Natural killer cell (primary cell): Measurements from ENCODE around the gene FAXC. TPM values are rescaled to one million over a fixed set of nuclear protein-coding genes. Genes with fewer than 3 reads are reported as not detected.

Experiments
- ATAC-seq, 3 donors: fragments of 150-1000 bp in 2 of 3; fragments of 200-7000 bp in 1 of 3; cut with Tn5 transposase; 1 replicate in 1 of 3; 2 replicates in 2 of 3; pipeline ENCODE4 v1.10.0; 2021; ENCODE audit warnings: mild to moderate bottlenecking in 2 of 3, moderate library complexity in 2 of 3
- DNase-seq, 2 donors: peaks; one replicate each; pipeline versions ENCODE4 v3.0.0 to v3.0.0-alpha.2; 2013 to 2021; ENCODE audit warnings: mixed read lengths in 1 of 2
- H3K27ac ChIP-seq: one replicate; pipeline ENCODE4 v1.5.1; 2013; ENCODE audit warnings: mild to moderate bottlenecking, low read length
- H3K27me3 ChIP-seq: one replicate; pipeline ENCODE4 v1.6.1; 2013; ENCODE audit warnings: low read length; ENCODE audit not compliant: control insufficient read depth, insufficient read depth
- H3K36me3 ChIP-seq: one replicate; pipeline ENCODE4 v1.6.1; 2013; ENCODE audit warnings: low read length; ENCODE audit not compliant: control insufficient read depth, insufficient read depth
- H3K4me1 ChIP-seq: one replicate; pipeline ENCODE4 v1.6.1; 2013; ENCODE audit warnings: low read length; ENCODE audit not compliant: control insufficient read depth, insufficient read depth
- H3K4me3 ChIP-seq: one replicate; pipeline ENCODE4 v1.5.1; 2013; ENCODE audit warnings: low read length
- H3K9me3 ChIP-seq: one replicate; pipeline ENCODE4 v1.6.1; 2013; ENCODE audit warnings: low read length; ENCODE audit not compliant: control insufficient read depth, insufficient read depth
- H3K27ac Mint-ChIP-seq, 2 donors: one replicate each; pipeline ENCODE4 v1.8.0; 2022; ENCODE audit warnings: mild to moderate bottlenecking in 2 of 2, mixed read lengths in 2 of 2, moderate library complexity in 1 of 2
- H3K27me3 Mint-ChIP-seq, 2 donors: one replicate each; pipeline ENCODE4 v1.8.0; 2022; ENCODE audit warnings: low read depth in 2 of 2, mixed read lengths in 2 of 2
- H3K36me3 Mint-ChIP-seq: one replicate; pipeline ENCODE4 v1.8.0; 2022; ENCODE audit warnings: mixed read lengths
- H3K4me1 Mint-ChIP-seq, 2 donors: one replicate each; pipeline ENCODE4 v1.8.0; 2022; ENCODE audit warnings: mixed read lengths in 2 of 2
- H3K4me3 Mint-ChIP-seq: one replicate; pipeline ENCODE4 v1.8.0; 2022; ENCODE audit warnings: mild to moderate bottlenecking, moderate library complexity, mixed read lengths
- H3K9me3 Mint-ChIP-seq, 2 donors: one replicate each; pipeline ENCODE4 v1.8.0; 2022; ENCODE audit warnings: mixed read lengths in 2 of 2
- CTCF ChIP-seq: fragments of 200-600 bp; IDR thresholded peaks from one replicate; pipeline ENCODE4 v1.8.0; 2022; ENCODE audit warnings: antibody characterized with exemption
- WGBS: methylation state at CpG from one replicate; pipeline ENCODE4 v1.1.7; 2013; ENCODE audit warnings: missing lambda C conversion rate; ENCODE audit not compliant: insufficient coverage; 5-methylcytosine and 5-hydroxymethylcytosine counted together
- intact Hi-C: fragments of 100-400 bp; cut with micrococcal nuclease; formaldehyde crosslinking; loops from one replicate; pipeline ENCODE4 v1.14.2; 2022
- total RNA-seq, 4 donors: library from RNA; stranded (reverse); fragments of 120-200 nt in 1 of 4; gene quantifications; one replicate each; pipeline versions ENCODE4 v1.2.3 to v1.2.4, GENCODE V29; 2013 to 2022

Gene FAXC
- total RNA-seq, 3 donors from 2014 or later (not counting 1 experiment from before 2014, with no cell fraction given), result not detected

GRCh38 chr6:99289701-99290100, 59.8 kb downstream of the FAXC start:
- Histone ChIP-seq H3K36me3 (no peaks in the 10 kb centered on the region), H3K27ac (no peak overlapping the region), H3K4me3 (no peak overlapping the region), H3K27me3 (no peaks in the 10 kb centered on the region), H3K9me3 (no peaks in the 10 kb centered on the region), H3K4me1 (no peaks in the 10 kb centered on the region)
- H3K27ac Mint-ChIP-seq, result no peak overlapping the region
- WGBS, result 83% methylated on average over 2 of the region's 2 CpGs
- no peak for ATAC-seq
- H3K27me3 Mint-ChIP-seq, result peaks cover 0 to 14% of the 10 kb centered on the region in 2 donors
- no peak overlapping the region for H3K4me3 Mint-ChIP-seq
- no peaks in the 10 kb centered on the region for H3K9me3 Mint-ChIP-seq
- no peaks in the 10 kb centered on the region for H3K4me1 Mint-ChIP-seq
- intact Hi-C loops, result no loop called here
- no peaks in the 10 kb centered on the region for H3K36me3 Mint-ChIP-seq
- TF ChIP-seq CTCF, result no peak
- DNase-seq, result no peak

- no peaks in the 10 kb centered on the region for H3K4me1 Mint-ChIP-seq
- WGBS, result 79% methylated on average over 4 of the region's 4 CpGs
- H3K9me3 Mint-ChIP-seq, result no peaks in the 10 kb centered on the region
- ATAC-seq (no peak), DNase-seq (no peak)
- H3K4me1 ChIP-seq, result no peaks in the 10 kb centered on the region
- H3K36me3 ChIP-seq, result no peaks in the 10 kb centered on the region
- H3K4me3 Mint-ChIP-seq, result no peak overlapping the region
- H3K4me3 ChIP-seq, result no peak overlapping the region
- no peak for TF ChIP-seq CTCF
- no peak overlapping the region for H3K27ac Mint-ChIP-seq
- no peaks in the 10 kb centered on the region for H3K9me3 ChIP-seq
- peaks cover 7 to 11% of the 10 kb centered on the region in 2 donors for H3K27me3 Mint-ChIP-seq
- no peaks in the 10 kb centered on the region for H3K27me3 ChIP-seq
- intact Hi-C loops, result no loop called here
- H3K36me3 Mint-ChIP-seq, result no peaks in the 10 kb centered on the region
- no peak overlapping the region for H3K27ac ChIP-seq
Measured at GRCh38 chr6:99288668-99289067, 60.8 kb downstream of the FAXC start.

- Histone ChIP-seq H3K4me3 (no peak overlapping the region), H3K27ac (no peak overlapping the region), H3K36me3 (no peaks in the 10 kb centered on the region), H3K4me1 (no peaks in the 10 kb centered on the region), H3K9me3 (no peaks in the 10 kb centered on the region), H3K27me3 (no peaks in the 10 kb centered on the region)
- intact Hi-C loops, result no loop called here
- Mint-ChIP-seq H3K9me3 (no peaks in the 10 kb centered on the region), H3K27ac (no peak overlapping the region), H3K4me1 (no peaks in the 10 kb centered on the region), H3K27me3 (peaks cover 10 to 12% of the 10 kb centered on the region in 2 donors), H3K4me3 (no peak overlapping the region), H3K36me3 (no peaks in the 10 kb centered on the region)
- DNase-seq (no peak), ATAC-seq (no peak)
- WGBS, result 86% methylated on average over 2 of the region's 2 CpGs
- TF ChIP-seq CTCF, result no peak
Measured at GRCh38 chr6:99287523-99287922, 62.0 kb downstream of the FAXC start.

GRCh38 chr6:99285881-99286280, 63.6 kb downstream of the FAXC start:
- 65% methylated on average over 4 of the region's 4 CpGs for WGBS
- Histone ChIP-seq H3K27ac (no peak overlapping the region), H3K4me1 (no peaks in the 10 kb centered on the region), H3K36me3 (no peaks in the 10 kb centered on the region), H3K9me3 (no peaks in the 10 kb centered on the region), H3K4me3 (no peak overlapping the region), H3K27me3 (no peaks in the 10 kb centered on the region)
- intact Hi-C loops, result no loop called here
- Mint-ChIP-seq H3K4me1 (no peaks in the 10 kb centered on the region), H3K4me3 (no peak overlapping the region), H3K9me3 (no peaks in the 10 kb centered on the region), H3K36me3 (no peaks in the 10 kb centered on the region), H3K27me3 (peaks cover 10 to 12% of the 10 kb centered on the region in 2 donors), H3K27ac (no peak overlapping the region)
- no peak for TF ChIP-seq CTCF
- no peak for ATAC-seq
- no peak for DNase-seq
